ENCODE results near the gene CHST13.

Gene CHST13, protein sequence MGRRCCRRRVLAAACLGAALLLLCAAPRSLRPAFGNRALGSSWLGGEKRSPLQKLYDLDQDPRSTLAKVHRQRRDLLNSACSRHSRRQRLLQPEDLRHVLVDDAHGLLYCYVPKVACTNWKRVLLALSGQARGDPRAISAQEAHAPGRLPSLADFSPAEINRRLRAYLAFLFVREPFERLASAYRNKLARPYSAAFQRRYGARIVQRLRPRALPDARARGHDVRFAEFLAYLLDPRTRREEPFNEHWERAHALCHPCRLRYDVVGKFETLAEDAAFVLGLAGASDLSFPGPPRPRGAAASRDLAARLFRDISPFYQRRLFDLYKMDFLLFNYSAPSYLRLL

DNA sequence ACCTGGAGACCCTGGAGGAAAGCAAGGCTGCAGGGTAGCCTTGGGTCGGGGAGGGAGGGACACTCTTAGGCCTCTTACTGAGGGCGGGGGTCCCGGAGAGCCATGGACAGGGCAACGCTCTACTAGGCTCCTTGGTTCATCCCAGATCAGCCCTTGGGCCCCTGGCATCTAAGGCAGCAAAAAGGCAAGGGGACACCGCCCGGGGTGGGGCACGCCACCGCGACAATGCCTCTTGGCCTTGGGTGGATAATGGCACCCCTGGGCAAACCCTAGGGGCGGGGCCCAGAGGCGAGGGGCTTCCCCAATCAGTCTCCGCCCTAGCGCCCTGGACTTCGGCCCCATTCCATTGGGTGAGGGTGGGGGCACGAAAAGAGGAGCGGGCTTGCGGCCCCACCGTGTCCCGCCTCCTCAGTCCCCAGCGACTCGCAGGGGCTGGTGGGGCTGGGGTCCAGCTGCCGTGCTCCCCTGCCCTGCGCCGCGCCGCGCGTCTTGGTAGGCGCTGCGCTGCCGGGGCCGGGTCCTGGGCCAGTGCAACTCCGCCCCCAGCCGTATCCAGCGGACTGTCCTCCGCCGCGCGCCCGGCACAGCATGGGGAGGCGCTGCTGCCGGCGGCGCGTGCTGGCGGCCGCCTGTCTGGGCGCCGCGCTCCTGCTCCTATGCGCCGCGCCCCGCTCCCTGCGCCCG, at the start of gene CHST13:
CHST13 (plus strand) TSS at position 411 of the 684 bp plus-strand sequence; CDS start at position 589, 178 bp downstream.
- no peak for DNase-seq (ENCODE audit: low read depth in 3 of 3)

DNA sequence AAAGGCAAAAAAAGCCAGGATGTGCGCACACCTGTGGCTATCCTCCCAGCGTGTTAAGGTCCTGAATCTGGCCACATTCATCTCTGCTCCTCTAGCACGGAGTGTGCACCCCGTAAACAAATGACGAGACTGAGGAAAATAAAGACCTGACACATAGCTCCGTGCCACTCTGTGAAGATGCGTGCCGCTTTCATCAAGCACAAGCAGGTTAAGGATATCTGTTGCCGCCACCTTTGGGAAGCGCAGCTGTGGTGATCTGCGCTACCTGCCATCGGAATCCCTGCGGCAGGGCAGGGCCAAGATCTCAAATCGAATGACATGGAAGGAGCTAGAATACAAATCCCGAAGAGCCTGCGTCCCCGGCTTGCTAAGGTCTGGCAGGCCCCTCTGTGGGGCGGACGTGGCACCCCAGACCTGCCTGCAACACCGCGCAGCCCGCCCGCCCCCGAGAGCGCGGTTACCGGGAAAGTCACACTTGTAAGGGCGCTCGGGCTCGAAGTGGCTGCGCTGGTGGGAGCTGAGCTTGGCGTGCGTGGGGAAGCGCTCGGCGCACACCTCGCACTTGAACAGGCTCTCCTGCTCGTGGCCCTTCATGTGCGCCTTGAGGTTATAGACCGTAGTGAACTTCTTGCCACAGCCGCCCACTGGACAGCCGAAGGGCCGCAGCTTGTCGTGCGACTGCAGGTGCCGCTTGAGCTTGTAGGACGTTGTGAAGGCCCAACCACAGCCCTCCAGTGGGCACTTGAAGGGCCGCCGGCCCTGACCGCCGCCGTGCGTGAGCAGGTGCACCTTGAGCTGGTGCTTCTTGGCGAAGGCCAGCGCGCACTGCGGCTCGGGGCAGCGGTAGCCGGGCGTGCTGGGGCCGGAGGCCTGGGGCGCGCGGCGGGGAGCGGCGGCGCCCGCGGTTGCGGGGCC, 49.2 kb upstream of the CHST13 start:
- peak; percentile 14 to 28 (median 14) for DNase-seq (ENCODE audit: low read depth in 3 of 3)

DNA sequence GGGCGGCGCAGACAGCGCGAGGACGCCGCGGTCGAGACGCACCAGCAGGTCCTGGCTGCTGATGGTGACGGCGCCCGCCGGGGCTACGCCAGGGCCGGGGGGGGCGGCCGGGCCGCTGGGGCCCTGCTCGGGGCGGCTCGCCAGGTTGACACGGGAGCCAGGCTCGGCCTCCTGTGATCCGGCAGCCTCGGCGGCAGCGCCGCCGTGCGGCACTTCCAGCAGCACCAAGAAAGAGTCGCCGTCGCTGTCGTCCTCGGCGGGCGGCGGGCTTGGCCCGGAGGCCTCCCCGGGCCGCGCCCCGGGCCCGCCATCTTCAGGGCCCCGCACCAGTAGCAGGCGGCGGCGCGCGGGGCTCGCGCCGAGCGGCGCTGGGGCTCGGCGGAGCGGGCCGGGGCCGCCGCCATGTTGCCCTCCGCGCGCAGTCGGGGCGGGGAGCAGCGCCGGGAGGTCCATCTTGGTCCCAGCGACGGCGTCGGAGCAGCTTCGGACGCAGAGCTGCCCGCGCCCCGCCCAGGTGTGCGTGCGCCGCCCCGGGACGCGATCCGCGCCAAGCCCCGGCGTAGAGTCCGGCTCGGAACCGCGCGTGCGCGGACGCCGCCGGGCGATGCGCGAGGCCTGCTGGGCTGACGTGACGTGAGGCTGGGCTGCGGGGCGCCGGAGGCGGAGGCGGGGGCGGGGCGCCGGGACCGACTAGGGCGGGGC, 48.4 kb upstream of the CHST13 start, which contains the start of gene ZXDC:
ZXDC (minus strand) TSS at position 479 of the 702 bp plus-strand sequence; CDS start at position 453, 26 bp downstream.
- peak; percentile 88 for DNase-seq (ENCODE audit: low read depth in 3 of 3)

DNA sequence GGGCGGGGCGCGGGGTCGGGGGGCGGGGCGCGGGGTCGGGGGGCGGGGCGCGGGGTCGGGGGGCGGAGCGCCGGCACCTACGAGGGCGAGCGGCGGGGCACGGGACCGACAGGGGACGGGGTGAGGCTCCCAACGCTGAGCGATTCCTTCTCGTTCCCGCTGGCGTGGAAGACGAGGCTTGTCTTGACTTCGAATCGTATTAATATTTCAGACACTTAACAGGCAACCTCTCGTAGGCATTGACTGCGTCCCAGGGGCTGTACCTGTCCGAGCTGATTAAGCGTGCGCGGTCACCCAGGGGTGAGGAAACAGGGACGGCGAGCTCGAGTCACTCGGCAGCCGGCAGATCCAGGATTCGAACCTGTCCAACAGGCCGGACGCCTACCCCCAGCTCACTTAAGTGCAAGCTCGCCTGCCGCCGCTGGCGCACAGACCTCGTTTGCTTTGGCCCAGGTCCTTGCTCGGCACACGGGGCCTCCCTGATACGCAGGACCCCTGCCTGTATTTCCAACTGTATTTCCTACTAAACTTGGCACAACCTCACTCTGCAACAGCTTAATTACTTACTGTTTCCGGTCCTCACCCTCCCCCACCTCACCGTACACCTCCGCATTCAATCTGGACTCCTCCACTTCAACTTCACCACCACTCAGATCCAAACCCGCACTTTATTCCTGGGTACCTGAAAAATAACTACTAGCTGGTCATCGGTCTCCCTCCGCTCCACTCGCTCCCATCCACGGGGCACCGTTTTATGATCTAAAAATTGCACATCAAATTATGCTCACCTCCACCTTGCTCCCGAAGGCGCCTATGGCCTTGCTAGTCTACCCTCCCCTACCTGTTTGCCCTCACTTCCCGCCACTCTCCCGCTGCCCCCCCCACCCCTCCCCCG, 47.5 kb upstream of the CHST13 start:
- no peak for DNase-seq (ENCODE audit: low read depth in 3 of 3)

DNA sequence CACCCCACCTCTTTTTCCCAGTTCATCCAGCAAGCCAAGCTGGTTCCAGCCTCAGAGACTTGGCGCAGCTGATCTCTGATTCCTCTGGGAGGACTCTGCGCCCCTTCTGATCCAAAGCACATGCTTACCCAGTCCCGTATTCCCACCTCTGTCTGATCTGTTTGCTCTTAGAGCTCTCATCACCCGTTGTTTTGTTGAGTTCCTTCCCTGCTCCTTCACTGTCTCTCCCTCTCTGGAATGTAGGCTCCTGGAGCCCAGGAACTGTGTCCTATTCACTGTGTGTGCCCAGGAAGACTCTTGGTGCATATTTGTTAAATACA, 46.9 kb upstream of the CHST13 start:
- DNase-seq (ENCODE audit: low read depth in 3 of 3) = no peak

DNA sequence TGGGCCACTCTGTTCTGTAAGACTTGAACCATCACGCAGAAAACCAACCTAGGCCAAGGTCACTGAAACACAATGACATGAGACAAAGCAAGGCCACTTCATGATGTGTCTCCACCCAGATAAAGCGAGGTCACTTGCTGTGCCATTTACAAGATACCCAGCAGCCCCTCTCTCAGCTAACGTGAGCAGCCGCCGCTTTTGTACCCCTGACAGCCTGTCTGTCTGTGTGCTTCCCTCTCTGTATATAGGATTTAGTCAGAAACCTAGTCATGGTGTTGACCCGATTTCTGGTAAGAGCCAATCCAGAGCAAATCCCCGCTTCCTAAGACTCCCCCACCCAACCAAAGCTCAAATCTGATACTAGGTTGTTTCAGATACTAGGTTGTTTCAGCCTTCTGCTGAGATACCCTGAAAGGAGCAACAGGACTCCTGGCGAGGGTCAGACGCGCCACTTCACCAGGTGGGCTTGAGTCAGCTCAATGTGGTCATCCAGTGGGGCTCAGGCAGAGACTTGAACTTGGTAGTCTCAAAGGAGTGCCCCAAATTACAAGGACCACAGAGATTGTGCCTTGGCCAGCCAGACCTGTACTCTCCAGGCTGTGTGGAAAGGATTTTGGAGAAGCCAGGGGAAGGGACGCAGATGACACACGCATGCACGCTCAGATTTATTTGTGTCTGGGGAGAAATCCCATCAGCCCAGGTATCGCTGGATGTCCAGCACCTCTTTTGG, 45.2 kb upstream of the CHST13 start:
- DNase-seq (ENCODE audit: low read depth in 3 of 3) = no peak

DNA sequence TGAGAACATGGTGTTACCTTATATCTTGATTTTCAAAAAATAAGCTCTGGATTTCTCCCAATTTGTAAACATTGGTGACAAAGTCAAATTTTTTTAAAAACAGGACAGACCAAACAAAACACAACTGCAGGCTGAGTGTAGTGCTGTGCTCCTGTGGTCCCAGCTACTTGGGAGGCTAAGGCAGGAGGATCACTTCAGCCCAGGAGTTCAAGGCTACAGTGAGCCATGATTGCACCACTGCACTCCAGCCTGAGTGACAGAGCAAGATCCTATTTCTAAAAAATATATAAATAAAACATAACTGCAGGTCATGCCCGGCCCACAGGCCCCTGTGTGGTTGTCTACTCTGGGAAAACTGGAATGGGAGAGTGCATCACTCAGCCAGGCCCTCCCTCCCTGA, 44.3 kb upstream of the CHST13 start:
- no peak for DNase-seq (ENCODE audit: low read depth in 3 of 3)

DNA sequence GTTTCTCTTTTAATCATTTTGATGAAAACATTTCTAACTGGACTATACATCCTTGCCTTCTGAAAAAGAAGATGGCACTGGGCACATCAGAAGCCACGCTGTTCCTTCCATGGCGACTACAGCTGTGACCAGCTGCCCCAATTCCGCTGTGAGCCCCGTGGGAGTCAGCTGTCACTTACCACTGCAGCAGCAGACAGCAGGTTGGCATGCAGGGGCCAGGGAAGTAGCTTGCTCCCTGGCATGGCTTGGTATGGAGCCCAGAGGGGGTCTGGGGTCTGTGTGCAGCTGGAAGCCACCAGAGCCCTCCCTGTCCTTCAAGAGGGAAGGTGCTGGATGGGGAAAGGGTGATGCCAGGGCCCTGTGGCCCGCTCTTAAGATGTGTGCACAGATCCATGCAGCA, 43.7 kb upstream of the CHST13 start:
- DNase-seq (ENCODE audit: low read depth in 3 of 3) = no peak

DNA sequence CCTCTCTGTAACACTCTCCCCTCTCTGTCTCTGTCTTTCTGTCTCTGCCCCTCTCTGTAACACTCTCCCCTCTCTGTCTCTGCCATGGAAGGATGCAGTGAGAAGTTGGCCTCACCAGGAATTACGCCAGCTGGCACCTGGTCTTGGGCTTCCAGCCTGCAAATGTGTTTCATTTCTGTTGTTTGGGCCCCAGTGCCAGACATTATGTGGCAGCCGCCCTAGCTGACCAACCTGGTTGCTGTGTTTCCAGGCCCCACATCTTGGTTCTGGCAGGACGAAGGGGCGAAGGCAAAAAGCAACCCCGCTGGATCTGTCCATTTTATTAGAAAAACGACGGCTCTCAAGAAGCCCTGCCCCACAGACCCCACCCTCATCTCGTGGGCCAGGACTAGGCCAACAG, 43.1 kb upstream of the CHST13 start:
- DNase-seq (ENCODE audit: low read depth in 3 of 3) = no peak

DNA sequence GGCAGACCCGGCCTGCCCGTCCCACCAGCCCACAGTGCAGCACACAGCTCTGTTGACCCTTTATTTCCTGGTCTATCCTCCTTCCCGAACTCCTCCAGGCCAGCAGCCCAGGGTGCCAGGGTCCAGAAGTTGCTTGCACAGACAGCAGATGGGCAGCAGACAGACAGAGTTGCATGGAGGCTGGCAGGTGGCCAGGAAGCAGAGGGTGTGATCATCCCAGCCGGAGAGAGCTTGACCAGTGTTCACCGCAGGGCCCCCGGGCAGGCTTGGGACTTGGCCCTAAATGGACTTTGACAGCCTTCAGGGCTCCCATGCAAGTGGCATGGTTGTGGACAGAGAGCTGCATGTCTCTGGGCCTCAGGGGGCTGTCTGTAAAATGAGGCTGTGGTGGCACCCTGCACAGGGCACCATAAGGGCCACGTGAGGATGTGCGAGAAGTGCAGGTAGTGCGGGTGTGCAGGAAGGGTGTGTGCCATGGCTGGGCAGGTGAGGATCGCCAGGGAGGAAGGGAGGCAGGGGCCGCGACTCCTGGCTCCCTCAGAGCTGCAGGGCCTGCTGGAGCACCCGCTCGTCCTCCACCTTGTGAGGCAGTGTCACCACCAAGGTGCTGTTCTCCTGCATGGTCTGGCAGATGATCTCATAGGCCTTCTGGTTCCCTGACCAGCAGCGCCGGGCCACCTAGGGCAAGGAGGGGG, 42.0 kb upstream of the CHST13 start:
- no peak for DNase-seq (ENCODE audit: low read depth in 3 of 3)

DNA sequence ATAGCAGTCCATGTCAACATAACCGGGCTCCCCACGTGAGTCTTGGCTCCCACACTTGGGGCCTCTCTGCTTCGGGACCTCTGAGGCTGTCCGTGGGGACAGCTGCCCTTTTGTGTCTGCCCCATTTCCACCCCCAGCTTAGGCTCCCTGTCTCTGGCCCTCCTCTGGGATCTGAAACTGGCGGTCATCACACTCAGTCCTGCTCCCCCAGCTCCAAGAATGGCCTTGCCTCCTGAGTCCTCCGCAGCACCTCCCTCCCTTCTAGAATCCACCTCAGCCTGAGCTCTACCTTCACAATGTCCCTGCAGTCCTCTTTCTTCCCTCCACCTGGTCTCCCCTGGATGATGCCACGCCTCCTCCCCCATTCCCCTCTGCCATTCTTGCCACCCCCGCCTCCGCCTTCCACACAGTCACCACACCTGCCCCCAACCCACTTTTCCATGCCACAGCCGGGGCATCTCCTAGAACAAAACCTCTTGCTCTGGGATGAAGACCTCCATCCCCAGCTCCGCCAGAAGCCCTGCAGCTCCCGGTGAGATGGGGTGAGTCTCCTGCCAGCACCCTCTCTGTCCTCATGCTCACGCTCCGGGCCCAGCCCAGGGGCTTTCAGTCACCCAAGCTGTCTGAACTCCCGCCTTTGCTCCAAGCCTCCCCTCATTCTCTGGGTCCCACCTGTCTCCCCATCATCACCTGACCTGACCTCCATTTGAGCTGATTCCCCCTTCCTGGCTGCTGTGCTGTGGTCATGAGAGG, 41.3 kb upstream of the CHST13 start:
- no peak for DNase-seq (ENCODE audit: low read depth in 3 of 3)

DNA sequence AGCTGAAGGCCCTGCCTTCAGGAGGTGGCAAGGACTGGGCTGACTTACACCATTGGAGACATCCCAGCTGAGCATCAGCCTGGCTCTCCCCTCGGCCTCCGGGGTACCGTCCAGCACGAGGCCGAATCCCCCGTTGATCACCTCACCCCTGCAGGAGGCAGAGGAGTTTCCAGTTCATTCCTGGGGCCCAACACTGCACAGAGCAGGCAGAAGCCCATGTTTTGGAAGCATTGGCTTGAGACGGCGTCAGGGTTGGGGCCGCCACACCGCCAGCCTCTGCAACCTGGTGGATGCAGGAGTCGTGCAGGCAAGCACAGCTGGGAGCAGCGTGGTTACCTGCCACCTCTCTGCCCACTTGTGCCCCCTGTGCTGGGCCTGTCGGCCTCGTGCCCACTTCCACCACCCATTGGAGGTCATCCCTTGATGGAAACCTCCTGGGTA, 40.6 kb upstream of the CHST13 start:
- DNase-seq (ENCODE audit: low read depth in 3 of 3) = no peak

DNA sequence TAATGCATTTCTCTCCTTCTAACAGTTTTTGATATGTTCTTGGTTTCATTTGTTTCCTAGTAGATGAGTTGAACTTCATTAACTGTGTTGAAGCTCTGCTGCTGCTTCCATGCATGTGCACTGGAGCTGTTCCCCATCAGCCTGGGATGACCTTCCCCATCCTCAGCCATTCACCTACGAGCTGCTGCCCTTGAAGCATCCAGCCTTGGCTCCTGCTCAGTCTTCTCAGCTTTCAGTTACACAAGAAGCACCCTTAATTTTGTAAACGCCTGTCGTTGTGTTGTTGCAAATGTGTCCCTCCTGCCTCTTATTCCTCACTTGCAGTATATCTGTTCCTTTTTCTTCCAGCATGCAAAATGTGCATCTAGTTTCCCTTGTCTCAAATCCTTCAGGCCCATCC, 39.8 kb upstream of the CHST13 start:
- no peak for DNase-seq (ENCODE audit: low read depth in 3 of 3)

DNA sequence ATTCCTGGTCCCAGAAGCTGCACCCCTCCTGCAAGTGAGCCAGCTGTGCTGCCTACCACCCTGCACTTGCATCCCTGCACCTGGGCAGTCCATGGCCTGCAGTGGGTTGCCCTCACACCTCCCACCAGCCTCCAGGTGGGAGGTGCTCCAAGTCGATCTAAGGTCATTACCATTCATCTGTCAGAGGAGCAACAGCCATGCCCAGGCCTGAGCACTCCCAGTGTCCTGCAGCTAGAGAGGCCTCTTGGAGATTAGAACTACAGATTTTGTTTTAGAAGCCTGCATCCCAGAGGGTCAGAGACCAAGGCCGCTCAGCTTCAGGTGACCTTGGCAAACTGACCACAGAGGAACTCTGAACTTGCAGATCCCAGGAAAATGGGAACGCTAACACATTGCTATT, 39.3 kb upstream of the CHST13 start:
- DNase-seq (ENCODE audit: low read depth in 3 of 3) = no peak

DNA sequence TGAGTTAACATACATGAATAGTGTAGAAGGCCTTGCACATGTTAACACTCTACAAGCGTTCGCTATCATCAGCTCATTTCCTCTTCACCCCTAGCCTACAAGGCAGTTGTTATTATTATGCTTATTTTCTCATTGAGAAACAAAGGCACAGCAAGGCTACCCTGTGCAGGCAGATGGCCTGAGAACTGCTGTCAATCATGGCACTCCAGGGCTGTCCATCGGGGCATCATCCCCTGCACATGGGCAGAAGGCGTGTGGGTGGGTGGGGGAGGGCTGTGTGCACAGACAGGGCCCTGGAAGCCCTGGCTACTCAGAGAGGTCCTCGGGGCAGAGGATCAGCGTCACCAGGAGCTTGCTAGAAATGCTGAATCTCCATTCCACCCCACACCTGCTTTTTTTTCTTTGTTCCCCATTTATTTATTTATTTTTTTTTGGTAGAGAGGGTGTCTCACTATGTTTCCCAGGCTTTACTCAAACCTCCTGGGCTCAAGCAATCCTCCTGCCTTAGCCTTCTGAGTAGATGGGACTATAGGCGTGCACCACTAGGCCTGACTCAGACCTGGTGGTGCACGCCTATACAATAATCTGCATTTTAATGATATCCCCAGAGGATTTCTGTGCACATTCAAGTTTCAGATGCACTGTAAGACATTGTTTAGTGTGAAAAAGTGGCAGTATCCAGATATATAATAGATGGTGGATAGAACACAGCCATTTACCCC, 38.6 kb upstream of the CHST13 start:
- no peak for DNase-seq (ENCODE audit: low read depth in 3 of 3)

DNA sequence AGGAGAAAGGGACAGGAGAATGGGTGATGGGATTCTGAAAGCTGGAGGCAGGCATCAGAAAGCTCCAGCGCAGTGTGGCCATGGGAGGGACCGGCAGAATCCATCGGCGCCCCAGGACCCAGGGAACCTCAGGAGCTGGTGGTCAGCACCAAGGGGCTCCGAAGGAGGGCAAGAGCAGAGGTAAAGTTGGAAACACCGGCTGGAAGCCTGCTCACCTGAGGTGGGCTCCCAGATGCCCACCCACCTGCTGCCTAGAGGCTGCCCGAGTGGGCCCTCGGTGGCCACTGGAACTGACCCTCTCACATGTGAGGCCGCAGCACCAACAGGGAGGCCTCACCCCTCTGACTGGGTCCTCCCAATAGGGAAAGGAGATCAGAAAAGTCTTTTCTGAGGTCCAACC, 38.0 kb upstream of the CHST13 start:
- DNase-seq (ENCODE audit: low read depth in 3 of 3) = no peak

DNA sequence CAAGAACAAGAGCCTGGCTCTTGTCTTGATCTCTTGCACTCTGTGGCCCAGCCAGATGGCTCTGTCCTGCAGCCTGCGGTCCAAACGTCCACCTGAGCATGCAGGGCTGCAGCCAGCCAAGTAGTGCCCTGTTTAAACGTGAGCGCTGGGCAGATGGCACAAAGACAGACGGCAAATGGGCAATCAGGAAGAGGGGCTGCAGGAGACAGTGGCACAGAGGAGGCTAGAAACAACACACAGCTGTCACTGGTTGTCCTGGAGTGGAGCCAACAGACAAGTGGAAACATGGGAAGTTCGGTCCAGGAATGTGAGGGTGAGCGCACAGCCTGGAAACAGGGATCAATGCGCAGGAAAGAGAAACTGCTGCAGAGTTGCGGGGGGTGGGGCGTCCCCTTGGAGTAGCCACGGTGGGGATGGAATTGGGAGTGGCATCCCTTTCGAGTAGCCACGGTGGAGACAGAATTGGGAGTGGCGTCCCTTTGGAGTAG, 37.6 kb upstream of the CHST13 start:
- no peak for DNase-seq (ENCODE audit: low read depth in 3 of 3)

All from stimulated activated CD4-positive, alpha-beta T cell treated with anti-CD3 and anti-CD28 coated beads, TNF-alpha, amount 100 ng/mL, for 4 hours (primary cell).